WTC11 (cell line): ENCODE measurements around the gene ZSCAN5C. TPM values are rescaled to one million over a fixed set of nuclear protein-coding genes. Genes with fewer than 3 reads are reported as not detected.

ENCODE experiments used
- ATAC-seq: fragments of 200-7000 bp; cut with Tn5 transposase; 2 replicates; pipeline ENCODE4 v1.10.0; 2021; ENCODE audit warnings: mild to moderate bottlenecking, moderate library complexity
- CTCF ChIA-PET: fragments of 300-600 bp; sonication (Branson Sonifier 250); formaldehyde crosslinking; loops from one replicate; lab custom pipeline; 2021; ENCODE audit warnings: antibody characterized with exemption; lab: Charles Lee
- POLR2A ChIA-PET: fragments of 350-600 bp; sonication (Branson Sonifier 250); formaldehyde crosslinking; loops from one replicate; lab custom pipeline; 2021; ENCODE audit warnings: antibody characterized with exemption; lab: Charles Lee
- DNase-seq: peaks from one replicate; pipeline ENCODE4 v3.0.0; 2021; ENCODE audit warnings: low spot score
- H3K27ac Mint-ChIP-seq: 2 replicates; pipeline ENCODE4 v1.8.0; 2021; ENCODE audit warnings: mixed read lengths
- H3K27me3 Mint-ChIP-seq: 2 replicates; pipeline ENCODE4 v1.8.0; 2021; ENCODE audit warnings: low read depth, mild to moderate bottlenecking, moderate library complexity, mixed read lengths
- H3K36me3 Mint-ChIP-seq: 2 replicates; pipeline ENCODE4 v1.8.0; 2021; ENCODE audit warnings: mixed read lengths
- H3K4me1 Mint-ChIP-seq: 2 replicates; pipeline ENCODE4 v1.8.0; 2022; ENCODE audit warnings: mixed read lengths
- H3K4me3 Mint-ChIP-seq: 2 replicates; pipeline ENCODE4 v1.8.0; 2021; ENCODE audit warnings: mild to moderate bottlenecking, moderate library complexity, mixed read lengths
- H3K9me3 Mint-ChIP-seq: 2 replicates; pipeline ENCODE4 v1.8.0; 2021; ENCODE audit warnings: mixed read lengths
- AFF4 ChIP-seq: sonication (generic); formaldehyde crosslinking; IDR thresholded peaks from 2 replicates; pipeline ENCODE4 v1.8.1; 2023; ENCODE audit warnings: mild to moderate bottlenecking, missing genetic modification reagents, borderline replicate concordance
- ATF1 ChIP-seq: sonication (generic); formaldehyde crosslinking; IDR thresholded peaks from 2 replicates; pipeline ENCODE4 v1.8.1; 2023; ENCODE audit warnings: mild to moderate bottlenecking, moderate library complexity, missing genetic modification reagents
- CREM ChIP-seq: sonication (generic); formaldehyde crosslinking; IDR thresholded peaks from 2 replicates; pipeline ENCODE4 v1.8.1; 2022; ENCODE audit warnings: mild to moderate bottlenecking, missing genetic modification reagents, moderate library complexity
- E2F4 ChIP-seq: sonication (generic); formaldehyde crosslinking; IDR thresholded peaks from 2 replicates; pipeline ENCODE4 v1.8.1; 2022; ENCODE audit warnings: low read depth, mild to moderate bottlenecking, moderate library complexity, missing genetic modification reagents, borderline replicate concordance
- EMX1 ChIP-seq: fragments of 250-450 bp; sonication (Bioruptor Pico); IDR thresholded peaks from 2 replicates; pipeline ENCODE4 v1.8.0; 2021; ENCODE audit warnings: mild to moderate bottlenecking
- ETV6 ChIP-seq: sonication (generic); formaldehyde crosslinking; IDR thresholded peaks from 2 replicates; pipeline ENCODE4 v1.8.1; 2022; ENCODE audit warnings: mild to moderate bottlenecking, missing genetic modification reagents
- FOXJ3 ChIP-seq: sonication (generic); formaldehyde crosslinking; IDR thresholded peaks from 2 replicates; pipeline ENCODE4 v1.9.0; 2021; ENCODE audit warnings: missing genetic modification reagents, mild to moderate bottlenecking, borderline replicate concordance
- GRHL2 ChIP-seq: fragments of 250-450 bp; sonication (Bioruptor Pico); IDR thresholded peaks from 2 replicates; pipeline ENCODE4 v1.8.0; 2022; ENCODE audit warnings: mild to moderate bottlenecking, moderate library complexity; ENCODE audit not compliant: insufficient replicate concordance, severe bottlenecking
- GTF2I ChIP-seq: fragments of 250-450 bp; sonication (Bioruptor Pico); conservative IDR thresholded peaks from 2 replicates; pipeline ENCODE4 v1.4.0; 2021; ENCODE audit warnings: mild to moderate bottlenecking
- IRF2 ChIP-seq: sonication (generic); formaldehyde crosslinking; IDR thresholded peaks from 2 replicates; pipeline ENCODE4 v1.8.0; 2022; ENCODE audit warnings: low read depth, missing genetic modification reagents, borderline replicate concordance
- JAZF1 ChIP-seq: fragments of 250-450 bp; sonication (Bioruptor Pico); IDR thresholded peaks from 2 replicates; pipeline ENCODE4 v1.9.0; 2021; ENCODE audit warnings: moderate library complexity, mild to moderate bottlenecking, inconsistent platforms
- MYBL2 ChIP-seq: sonication (generic); formaldehyde crosslinking; IDR thresholded peaks from 2 replicates; pipeline ENCODE4 v1.8.1; 2023; ENCODE audit warnings: mild to moderate bottlenecking, moderate library complexity, missing genetic modification reagents
- NFE2L1 ChIP-seq: sonication (generic); formaldehyde crosslinking; IDR thresholded peaks from 2 replicates; pipeline ENCODE4 v1.8.1; 2023; ENCODE audit warnings: missing genetic modification reagents
- NR2C2 ChIP-seq: sonication (generic); formaldehyde crosslinking; IDR thresholded peaks from 2 replicates; pipeline ENCODE4 v1.8.0; 2022; ENCODE audit warnings: mild to moderate bottlenecking, missing genetic modification reagents
- NR3C1 ChIP-seq: sonication (generic); formaldehyde crosslinking; conservative IDR thresholded peaks from 2 replicates; pipeline ENCODE4 v1.8.1; 2023; ENCODE audit warnings: low read depth, mild to moderate bottlenecking, missing genetic modification reagents
- SP1 ChIP-seq: sonication (generic); formaldehyde crosslinking; conservative IDR thresholded peaks from 2 replicates; pipeline ENCODE4 v1.8.1; 2022; ENCODE audit warnings: missing genetic modification reagents
- TEAD1 ChIP-seq: sonication (generic); formaldehyde crosslinking; IDR thresholded peaks from 2 replicates; pipeline ENCODE4 v1.8.0; 2022; ENCODE audit warnings: mild to moderate bottlenecking, missing genetic modification reagents
- ZBTB21 ChIP-seq: sonication (generic); formaldehyde crosslinking; IDR thresholded peaks from 2 replicates; pipeline ENCODE4 v1.8.1; 2023; ENCODE audit warnings: mild to moderate bottlenecking, missing genetic modification reagents, borderline replicate concordance
- ZNF121 ChIP-seq: sonication (generic); formaldehyde crosslinking; IDR thresholded peaks from 2 replicates; pipeline ENCODE4 v1.8.0; 2023; ENCODE audit warnings: missing genetic modification reagents
- ZNF219 ChIP-seq: sonication (generic); formaldehyde crosslinking; IDR thresholded peaks from 2 replicates; pipeline ENCODE4 v1.8.0; 2023; ENCODE audit warnings: missing genetic modification reagents, mild to moderate bottlenecking, borderline replicate concordance
- ZNF423 ChIP-seq: fragments of 250-450 bp; sonication (Bioruptor Pico); IDR thresholded peaks from 2 replicates; pipeline ENCODE4 v2.1.2; 2022; ENCODE audit warnings: mild to moderate bottlenecking, moderate library complexity
- total RNA-seq: library from RNA; stranded (reverse); gene quantifications from 3 replicates; pipeline ENCODE4 v1.2.3, GENCODE V29; 2021
- TF ChIP-seq, protein P1 (sequence below): sonication (generic); formaldehyde crosslinking; IDR thresholded peaks from 2 replicates; pipeline ENCODE4 v1.8.1; 2022; ENCODE audit warnings: low read depth, missing genetic modification reagents, borderline replicate concordance
- TF ChIP-seq, protein P2 (sequence below): fragments of 250-450 bp; sonication (Bioruptor Pico); IDR thresholded peaks from 2 replicates; pipeline ENCODE4 v1.9.0; 2021; ENCODE audit warnings: mild to moderate bottlenecking
- TF ChIP-seq, protein P3 (sequence below): sonication (generic); formaldehyde crosslinking; IDR thresholded peaks from 2 replicates; pipeline ENCODE4 v1.8.1; 2023; ENCODE audit warnings: mild to moderate bottlenecking, missing genetic modification reagents

Gene ZSCAN5C
- total RNA-seq, 1 experiment from 2014 or later = not detected

DNA sequence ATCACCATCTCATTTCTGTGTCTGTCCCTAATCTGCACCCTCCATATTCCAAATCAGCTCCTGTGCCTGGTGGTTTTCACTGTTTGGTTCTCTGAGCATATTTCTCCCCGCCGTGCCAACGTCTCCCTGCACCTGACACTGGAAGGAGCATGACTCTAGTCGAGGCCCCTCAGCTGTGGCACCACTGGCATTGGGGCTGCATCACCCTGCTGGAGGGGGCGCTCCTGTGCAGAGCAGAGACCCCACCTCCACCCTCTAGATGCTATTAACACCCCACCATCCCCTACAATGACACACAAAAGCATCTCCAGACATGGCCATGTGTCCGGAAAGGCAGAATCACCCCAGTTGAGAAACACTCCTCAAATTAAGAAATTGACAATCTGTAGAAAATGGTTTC is 20.8 kb downstream of the ZSCAN5C start:
- H3K36me3 Mint-ChIP-seq = no peaks in the 10 kb centered on the region
- no peak for TF ChIP-seq JAZF1 (CRISPR knock-in tag)
- no peak for TF ChIP-seq FOXJ3 (CRISPR knock-in tag)
- no peak for TF ChIP-seq NR3C1 (CRISPR knock-in tag)
- no peak for TF ChIP-seq GRHL2
- TF ChIP-seq, protein P1, sequence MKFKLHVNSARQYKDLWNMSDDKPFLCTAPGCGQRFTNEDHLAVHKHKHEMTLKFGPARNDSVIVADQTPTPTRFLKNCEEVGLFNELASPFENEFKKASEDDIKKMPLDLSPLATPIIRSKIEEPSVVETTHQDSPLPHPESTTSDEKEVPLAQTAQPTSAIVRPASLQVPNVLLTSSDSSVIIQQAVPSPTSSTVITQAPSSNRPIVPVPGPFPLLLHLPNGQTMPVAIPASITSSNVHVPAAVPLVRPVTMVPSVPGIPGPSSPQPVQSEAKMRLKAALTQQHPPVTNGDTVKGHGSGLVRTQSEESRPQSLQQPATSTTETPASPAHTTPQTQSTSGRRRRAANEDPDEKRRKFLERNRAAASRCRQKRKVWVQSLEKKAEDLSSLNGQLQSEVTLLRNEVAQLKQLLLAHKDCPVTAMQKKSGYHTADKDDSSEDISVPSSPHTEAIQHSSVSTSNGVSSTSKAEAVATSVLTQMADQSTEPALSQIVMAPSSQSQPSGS (CRISPR knock-in tag) = no peak
- TF ChIP-seq IRF2 = no peak
- TF ChIP-seq GTF2I (CRISPR knock-in tag) = no peak
- no peak for TF ChIP-seq ZNF423 (CRISPR knock-in tag)
- no peak for TF ChIP-seq NFE2L1
- no peak for TF ChIP-seq E2F4 (CRISPR knock-in tag)
- TF ChIP-seq SP1 = no peak
- no peak for TF ChIP-seq ETV6 (CRISPR knock-in tag)
- POLR2A ChIA-PET = no interaction called here
- H3K4me3 Mint-ChIP-seq = no peak overlapping the region
- no peak overlapping the region for H3K27ac Mint-ChIP-seq
- DNase-seq (peak; percentile 55), ATAC-seq (peak; percentile 76)
- CTCF ChIA-PET = interaction anchor here (1.0 to 2.4 kb wide), 5 partner anchors 10 to 147 kb away, joined by 3 to 7 read pairs (median 5); no protein-coding TSS in a partner anchor
- H3K9me3 Mint-ChIP-seq = no peaks in the 10 kb centered on the region
- H3K27me3 Mint-ChIP-seq = peaks cover 4% of the 10 kb centered on the region
- H3K4me1 Mint-ChIP-seq = peaks cover 2% of the 10 kb centered on the region; the same call in 1 of the 2 replicates

DNA sequence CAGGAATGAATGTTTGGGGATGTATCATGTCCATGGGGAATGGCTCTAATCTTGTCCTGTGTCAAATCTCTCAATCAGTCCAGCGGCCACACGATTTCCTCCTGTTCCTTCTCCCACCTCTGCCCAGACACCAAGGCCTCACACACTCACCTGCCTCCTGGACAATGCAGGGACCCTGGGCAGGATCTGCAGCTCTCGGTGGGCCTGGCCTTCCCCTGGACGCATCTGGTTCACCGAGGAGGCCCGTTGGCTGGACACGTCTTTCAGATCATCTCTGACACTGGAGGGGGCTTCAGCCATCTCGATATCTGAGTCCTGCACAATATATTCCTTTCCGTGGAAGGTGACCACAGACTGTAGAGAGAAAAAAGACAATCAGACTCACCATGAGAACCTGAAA is 21.4 kb downstream of the ZSCAN5C start:
- ChIA-PET POLR2A (no interaction called here), CTCF (interaction anchor here (1.0 to 2.4 kb wide), 5 partner anchors 9 to 148 kb away, joined by 3 to 7 read pairs (median 5); no protein-coding TSS in a partner anchor)
- no peak for ATAC-seq
- Mint-ChIP-seq H3K36me3 (no peaks in the 10 kb centered on the region), H3K27ac (no peak overlapping the region), H3K27me3 (no peaks in the 10 kb centered on the region), H3K4me3 (no peak overlapping the region), H3K9me3 (no peaks in the 10 kb centered on the region), H3K4me1 (no peaks in the 10 kb centered on the region)
- TF ChIP-seq ZBTB21 (CRISPR knock-in tag) (no peak), ATF1 (no peak), NR2C2 (CRISPR knock-in tag) (no peak), AFF4 (no peak), MYBL2 (no peak), TEAD1 (CRISPR knock-in tag) (no peak), CREM (no peak), NFE2L1 (no peak), NR3C1 (CRISPR knock-in tag) (no peak), ZNF121 (no peak), ZNF219 (no peak), EMX1 (CRISPR knock-in tag) (no peak)
- TF ChIP-seq, protein P2, sequence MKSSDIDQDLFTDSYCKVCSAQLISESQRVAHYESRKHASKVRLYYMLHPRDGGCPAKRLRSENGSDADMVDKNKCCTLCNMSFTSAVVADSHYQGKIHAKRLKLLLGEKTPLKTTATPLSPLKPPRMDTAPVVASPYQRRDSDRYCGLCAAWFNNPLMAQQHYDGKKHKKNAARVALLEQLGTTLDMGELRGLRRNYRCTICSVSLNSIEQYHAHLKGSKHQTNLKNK (CRISPR knock-in tag) = no peak
- TF ChIP-seq, protein P3, sequence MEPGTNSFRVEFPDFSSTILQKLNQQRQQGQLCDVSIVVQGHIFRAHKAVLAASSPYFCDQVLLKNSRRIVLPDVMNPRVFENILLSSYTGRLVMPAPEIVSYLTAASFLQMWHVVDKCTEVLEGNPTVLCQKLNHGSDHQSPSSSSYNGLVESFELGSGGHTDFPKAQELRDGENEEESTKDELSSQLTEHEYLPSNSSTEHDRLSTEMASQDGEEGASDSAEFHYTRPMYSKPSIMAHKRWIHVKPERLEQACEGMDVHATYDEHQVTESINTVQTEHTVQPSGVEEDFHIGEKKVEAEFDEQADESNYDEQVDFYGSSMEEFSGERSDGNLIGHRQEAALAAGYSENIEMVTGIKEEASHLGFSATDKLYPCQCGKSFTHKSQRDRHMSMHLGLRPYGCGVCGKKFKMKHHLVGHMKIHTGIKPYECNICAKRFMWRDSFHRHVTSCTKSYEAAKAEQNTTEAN (CRISPR knock-in tag) = no peak
- no peak for DNase-seq
